ENCODE measurements around the gene MDGA2. TPM values are rescaled to one million over a fixed set of nuclear protein-coding genes. Genes with fewer than 3 reads are reported as not detected.
"Not testable (repeated sequence)": the region's sequence is repeated elsewhere in the genome, so short reads cannot be mapped to it uniquely, and the experiment has no call there.

The MDGA2 gene
- total RNA-seq, 2 donors from 2014 or later = not detected

- TF ChIP-seq CTCF (IDR thresholded peaks at IDR 0.05) = no peak
- intact Hi-C loops (cut with DNase I) = no loop called here
These were observed 483.7 kb downstream of the MDGA2 start for GRCh38 chr14:47191700-47192099.

GRCh38 chr14:47189911-47190484 is 485.4 kb downstream of the MDGA2 start:
- Histone ChIP-seq H3K4me3 (no peak overlapping the region), H3K36me3 (no peaks in the 10 kb centered on the region), H3K27me3 (no peaks in the 10 kb centered on the region), H3K27ac (no peak overlapping the region), H3K9ac (ENCODE audit: low read depth in 2 of 2, low read length in 2 of 2) (no peak overlapping the region), H3K9me3 (no peaks in the 10 kb centered on the region), H3K4me1 (no peaks in the 10 kb centered on the region)
- DNase-seq = no peak
- no peak for TF ChIP-seq CTCF (IDR thresholded peaks at IDR 0.05)
- intact Hi-C loops (cut with DNase I) = no loop called here

More at GRCh38 chr14:47191700-47192099, 483.7 kb downstream of the MDGA2 start:
- H3K4me3 ChIP-seq = no peak overlapping the region
- no peaks in the 10 kb centered on the region for H3K27me3 ChIP-seq
- H3K27ac ChIP-seq = no peak overlapping the region
- no peaks in the 10 kb centered on the region for H3K36me3 ChIP-seq
- no peak overlapping the region for H3K9ac ChIP-seq (ENCODE audit: low read depth in 2 of 2, low read length in 2 of 2)
- H3K9me3 ChIP-seq = no peaks in the 10 kb centered on the region
- no peaks in the 10 kb centered on the region for H3K4me1 ChIP-seq
- no peak for DNase-seq

GRCh38 chr14:47186486-47186885 is 488.9 kb downstream of the MDGA2 start:
- H3K9me3 ChIP-seq = no peaks in the 10 kb centered on the region
- DNase-seq = no peak
- no peak overlapping the region for H3K27ac ChIP-seq
- H3K4me3 ChIP-seq = no peak overlapping the region
- no peaks in the 10 kb centered on the region for H3K4me1 ChIP-seq
- no peak overlapping the region for H3K9ac ChIP-seq (ENCODE audit: low read depth in 2 of 2, low read length in 2 of 2)
- intact Hi-C loops (cut with DNase I) = no loop called here
- no peaks in the 10 kb centered on the region for H3K27me3 ChIP-seq
- TF ChIP-seq CTCF (IDR thresholded peaks at IDR 0.05) = no peak
- no peaks in the 10 kb centered on the region for H3K36me3 ChIP-seq

- Histone ChIP-seq H3K9me3 (no peaks in the 10 kb centered on the region), H3K9ac (ENCODE audit: low read depth in 2 of 2, low read length in 2 of 2) (no peak overlapping the region), H3K27me3 (no peaks in the 10 kb centered on the region), H3K27ac (no peak overlapping the region), H3K36me3 (no peaks in the 10 kb centered on the region), H3K4me1 (no peaks in the 10 kb centered on the region), H3K4me3 (no peak overlapping the region)
- intact Hi-C loops (cut with DNase I) = no loop called here
- no peak for TF ChIP-seq CTCF (IDR thresholded peaks at IDR 0.05)
- no peak for DNase-seq
These were observed 495.5 kb downstream of the MDGA2 start for GRCh38 chr14:47179906-47180305.

GRCh38 chr14:47171896-47172295 is 503.5 kb downstream of the MDGA2 start:
- intact Hi-C loops (cut with DNase I); H3K9me3 ChIP-seq; H3K27me3 ChIP-seq; H3K27ac ChIP-seq; H3K4me1 ChIP-seq; DNase-seq; H3K4me3 ChIP-seq; H3K36me3 ChIP-seq; H3K9ac ChIP-seq (ENCODE audit: low read depth in 2 of 2, low read length in 2 of 2): not testable (repeated sequence)

- Histone ChIP-seq H3K9ac (ENCODE audit: low read depth in 2 of 2, low read length in 2 of 2) (no peak overlapping the region), H3K4me3 (no peak overlapping the region), H3K9me3 (no peaks in the 10 kb centered on the region), H3K27me3 (no peaks in the 10 kb centered on the region), H3K27ac (no peak overlapping the region), H3K36me3 (no peaks in the 10 kb centered on the region), H3K4me1 (no peaks in the 10 kb centered on the region)
- no peak for TF ChIP-seq CTCF (IDR thresholded peaks at IDR 0.05)
- intact Hi-C loops (cut with DNase I) = no loop called here
- no peak for DNase-seq
These were observed 508.0 kb downstream of the MDGA2 start for GRCh38 chr14:47167402-47167801.
